Head of caudate nucleus (tissue), 42 donors: ENCODE data around the gene ISG20.
A peak's percentile ranks its signal among the peaks of the same experiment; 100 is the strongest.

Source experiments
- DNase-seq, 42 donors: peaks; one replicate each; pipeline versions ENCODE4 v3.0.0 to v3.0.0-alpha.2; 2020 to 2021; ENCODE audit warnings: mixed read lengths in 7 of 42
- intact Hi-C: fragments of 100-400 bp; cut with DNase I; formaldehyde crosslinking; loops from one replicate; pipeline ENCODE4 v1.15.0; 2022

Gene ISG20

GRCh38 chr15:88658972-88659931, 20.4 kb downstream of the ISG20 start:
- intact Hi-C loops: loop anchor here (10.0 kb wide), 1 partner anchor 176 kb away; no protein-coding TSS in a partner anchor
- peak in 24 of 42 donors; percentile 29 to 82 (median 62) for DNase-seq

- DNase-seq: peak in 2 of 42 donors; percentile 24 to 31
- intact Hi-C loops: loop anchor here (5.0 kb wide), 1 partner anchor 34 kb away; no protein-coding TSS in a partner anchor
These were observed 22.4 kb downstream of the ISG20 start for GRCh38 chr15:88661041-88661700.

- intact Hi-C loops: loop anchor here (5.0 kb wide), 1 partner anchor 35 kb away; no protein-coding TSS in a partner anchor
- peak in 2 of 42 donors; percentile 17 to 22 for DNase-seq
These were observed 23.1 kb downstream of the ISG20 start for GRCh38 chr15:88661761-88662556.

- intact Hi-C loops: loop anchor here (5.0 kb wide), 1 partner anchor 36 kb away; no protein-coding TSS in a partner anchor
- DNase-seq: peak in 3 of 42 donors; percentile 6 to 42 (median 27)
These were observed 24.4 kb downstream of the ISG20 start for GRCh38 chr15:88663141-88663621.

- intact Hi-C loops: loop anchor here (5.0 kb wide), 1 partner anchor 37 kb away; no protein-coding TSS in a partner anchor
- DNase-seq: peak in 35 of 42 donors; percentile 23 to 85 (median 64)
These were observed 25.4 kb downstream of the ISG20 start for GRCh38 chr15:88664151-88664778.

- intact Hi-C loops: no loop called here
These were observed 35.8 kb downstream of the ISG20 start for GRCh38 chr15:88674661-88675060.

GRCh38 chr15:88678755-88679154, 39.9 kb downstream of the ISG20 start:
- intact Hi-C loops: no loop called here
- peak in 1 of 42 donors; percentile 18 for DNase-seq

More at GRCh38 chr15:88674661-88675060, 35.8 kb downstream of the ISG20 start:
- DNase-seq: peak in 1 of 42 donors; percentile 26

GRCh38 chr15:88680241-88681001, 41.6 kb downstream of the ISG20 start:
- peak in 15 of 42 donors; percentile 21 to 62 (median 43) for DNase-seq
- intact Hi-C loops: no loop called here

- DNase-seq: peak in 41 of 42 donors; percentile 25 to 88 (median 71)
- intact Hi-C loops: no loop called here
These were observed 42.9 kb downstream of the ISG20 start for GRCh38 chr15:88681610-88682221.

GRCh38 chr15:88684345-88684744, 45.5 kb downstream of the ISG20 start:
- peak in 1 of 42 donors; percentile 20 for DNase-seq

GRCh38 chr15:88686166-88686565, 47.4 kb downstream of the ISG20 start:
- DNase-seq: peak in 1 of 42 donors; percentile 20
- intact Hi-C loops: no loop called here

More at GRCh38 chr15:88684345-88684744, 45.5 kb downstream of the ISG20 start:
- intact Hi-C loops: no loop called here

GRCh38 chr15:88688394-88688933, 49.6 kb downstream of the ISG20 start:
- intact Hi-C loops: no loop called here
- DNase-seq: peak in 1 of 42 donors; percentile 36

GRCh38 chr15:88690331-88690730, 51.5 kb downstream of the ISG20 start:
- intact Hi-C loops: no loop called here
- DNase-seq: peak in 37 of 42 donors; percentile 12 to 79 (median 48)

GRCh38 chr15:88693191-88693590, 54.4 kb downstream of the ISG20 start:
- intact Hi-C loops: no loop called here
- no peak for DNase-seq

- DNase-seq: peak in 1 of 42 donors; percentile 19
- intact Hi-C loops: no loop called here
These were observed 56.3 kb downstream of the ISG20 start for GRCh38 chr15:88695101-88695500.

- intact Hi-C loops: no loop called here
- peak in 1 of 42 donors; percentile 32 for DNase-seq
These were observed 57.0 kb downstream of the ISG20 start for GRCh38 chr15:88695691-88696251.
